Measurements from ENCODE around the gene RCSD1. TPM values are rescaled to one million over a fixed set of nuclear protein-coding genes. Genes with fewer than 3 reads are reported as not detected.

RCSD1 gene
- total RNA-seq, 2 donors from 2014 or later: 2.8 to 13.8 TPM

- Histone ChIP-seq H3K36me3 (no peaks in the 10 kb centered on the region), H3K27me3 (replicated peaks; ENCODE audit: insufficient read depth) (no peaks in the 10 kb centered on the region), H3K9me3 (no peaks in the 10 kb centered on the region), H3K27ac (no peak overlapping the region), H3K4me3 (no peak overlapping the region), H3K4me1 (replicated peaks) (no peaks in the 10 kb centered on the region)
- TF ChIP-seq POLR2AphosphoS5 (IDR thresholded peaks at IDR 0.05) (no peak), POLR2A (IDR thresholded peaks at IDR 0.05) (no peak)
- TF ChIP-seq, protein P1, sequence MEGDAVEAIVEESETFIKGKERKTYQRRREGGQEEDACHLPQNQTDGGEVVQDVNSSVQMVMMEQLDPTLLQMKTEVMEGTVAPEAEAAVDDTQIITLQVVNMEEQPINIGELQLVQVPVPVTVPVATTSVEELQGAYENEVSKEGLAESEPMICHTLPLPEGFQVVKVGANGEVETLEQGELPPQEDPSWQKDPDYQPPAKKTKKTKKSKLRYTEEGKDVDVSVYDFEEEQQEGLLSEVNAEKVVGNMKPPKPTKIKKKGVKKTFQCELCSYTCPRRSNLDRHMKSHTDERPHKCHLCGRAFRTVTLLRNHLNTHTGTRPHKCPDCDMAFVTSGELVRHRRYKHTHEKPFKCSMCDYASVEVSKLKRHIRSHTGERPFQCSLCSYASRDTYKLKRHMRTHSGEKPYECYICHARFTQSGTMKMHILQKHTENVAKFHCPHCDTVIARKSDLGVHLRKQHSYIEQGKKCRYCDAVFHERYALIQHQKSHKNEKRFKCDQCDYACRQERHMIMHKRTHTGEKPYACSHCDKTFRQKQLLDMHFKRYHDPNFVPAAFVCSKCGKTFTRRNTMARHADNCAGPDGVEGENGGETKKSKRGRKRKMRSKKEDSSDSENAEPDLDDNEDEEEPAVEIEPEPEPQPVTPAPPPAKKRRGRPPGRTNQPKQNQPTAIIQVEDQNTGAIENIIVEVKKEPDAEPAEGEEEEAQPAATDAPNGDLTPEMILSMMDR (IDR thresholded peaks at IDR 0.05): no peak
- no peak for DNase-seq (ENCODE audit: low spot score)
- intact Hi-C loops (cut with DNase I): no loop called here
- 70% methylated on average over 2 of the region's 2 CpGs for WGBS
These were observed 44.1 kb downstream of the RCSD1 start for GRCh38 chr1:167674156-167674555.

DNA sequence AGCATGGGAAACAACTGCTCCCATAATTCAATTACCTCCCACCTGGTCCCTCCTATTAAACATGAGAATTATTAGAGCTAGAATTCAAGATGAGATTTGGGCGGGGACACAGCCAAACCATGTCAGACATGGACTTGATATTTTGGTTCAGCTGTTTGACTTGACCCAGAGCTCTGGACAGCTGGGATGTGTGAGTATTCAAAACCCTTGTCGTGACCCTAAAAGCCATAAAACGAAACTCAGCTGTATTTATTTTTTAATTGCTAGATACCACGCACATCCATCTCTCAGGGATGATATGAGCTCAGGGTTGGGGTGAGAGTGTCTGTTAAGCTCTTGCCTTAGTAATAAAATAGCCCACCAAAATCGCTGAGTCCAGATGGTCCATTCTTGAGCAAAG lies 45.4 kb downstream of the RCSD1 start:
- no peaks in the 10 kb centered on the region for H3K27me3 ChIP-seq (replicated peaks; ENCODE audit: insufficient read depth)
- WGBS: 78% methylated on average over 5 of the region's 5 CpGs
- no peaks in the 10 kb centered on the region for H3K9me3 ChIP-seq
- no peak overlapping the region for H3K4me3 ChIP-seq
- intact Hi-C loops (cut with DNase I): no loop called here
- H3K4me1 ChIP-seq (replicated peaks): no peaks in the 10 kb centered on the region
- TF ChIP-seq, protein P1 (IDR thresholded peaks at IDR 0.05): no peak
- no peak for TF ChIP-seq POLR2AphosphoS5 (IDR thresholded peaks at IDR 0.05)
- no peak for TF ChIP-seq POLR2A (IDR thresholded peaks at IDR 0.05)
- DNase-seq (ENCODE audit: low spot score): no peak
- no peak overlapping the region for H3K27ac ChIP-seq
- no peaks in the 10 kb centered on the region for H3K36me3 ChIP-seq

DNA sequence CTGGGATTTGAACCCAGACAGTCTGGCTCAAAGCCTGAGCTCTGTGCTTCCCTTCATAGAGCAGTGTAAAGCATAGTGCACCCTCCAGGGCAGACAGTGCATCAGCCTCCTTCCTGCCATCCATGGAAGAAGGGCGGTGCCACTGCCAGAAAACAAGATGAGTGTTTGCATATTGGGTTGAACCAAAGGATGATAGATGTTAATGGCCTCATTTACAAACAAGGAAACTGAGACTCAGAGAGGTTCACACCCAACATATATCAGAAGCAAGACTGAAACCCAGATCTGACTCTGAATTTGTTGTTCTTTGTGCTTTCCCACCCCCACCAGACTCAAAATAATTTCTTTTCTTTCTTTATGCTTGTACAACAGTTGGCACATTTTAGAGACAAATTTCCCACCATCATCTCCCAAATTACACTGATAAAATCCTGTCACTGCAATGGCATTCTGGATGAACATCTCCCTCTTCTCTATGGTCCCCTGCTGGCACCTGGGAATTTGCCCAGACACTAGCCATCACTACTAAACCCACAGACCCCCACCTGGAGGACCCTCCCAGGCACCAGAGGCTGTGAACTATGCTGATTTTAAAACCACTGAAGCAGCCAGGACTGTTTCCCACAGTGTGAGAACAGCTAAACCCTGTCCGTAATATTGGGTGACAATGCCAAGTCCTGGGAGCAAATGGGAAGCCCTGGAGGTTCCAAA lies 46.3 kb downstream of the RCSD1 start:
- no peak for DNase-seq (ENCODE audit: low spot score)
- no peak overlapping the region for H3K4me3 ChIP-seq
- H3K4me1 ChIP-seq (replicated peaks): no peaks in the 10 kb centered on the region
- H3K27ac ChIP-seq: no peak overlapping the region
- no peaks in the 10 kb centered on the region for H3K9me3 ChIP-seq
- no peaks in the 10 kb centered on the region for H3K27me3 ChIP-seq (replicated peaks; ENCODE audit: insufficient read depth)
- no peaks in the 10 kb centered on the region for H3K36me3 ChIP-seq
- TF ChIP-seq POLR2AphosphoS5 (IDR thresholded peaks at IDR 0.05) (no peak), POLR2A (IDR thresholded peaks at IDR 0.05) (no peak)
- TF ChIP-seq, protein P1 (IDR thresholded peaks at IDR 0.05): no peak
- 98% methylated on average over 2 of the region's 2 CpGs for WGBS
- intact Hi-C loops (cut with DNase I): no loop called here

GRCh38 chr1:167676916-167677848 lies 47.1 kb downstream of the RCSD1 start:
- Histone ChIP-seq H3K36me3 (no peaks in the 10 kb centered on the region), H3K9me3 (no peaks in the 10 kb centered on the region), H3K27me3 (replicated peaks; ENCODE audit: insufficient read depth) (no peaks in the 10 kb centered on the region), H3K4me1 (replicated peaks) (no peaks in the 10 kb centered on the region), H3K27ac (no peak overlapping the region), H3K4me3 (no peak overlapping the region)
- no peak for TF ChIP-seq POLR2AphosphoS5 (IDR thresholded peaks at IDR 0.05)
- TF ChIP-seq, protein P1 (IDR thresholded peaks at IDR 0.05): no peak
- TF ChIP-seq POLR2A (IDR thresholded peaks at IDR 0.05): no peak
- intact Hi-C loops (cut with DNase I): no loop called here
- WGBS: 84% methylated on average over 7 of the region's 7 CpGs
- DNase-seq (ENCODE audit: low spot score): no peak

Measured in prostate gland (tissue), 2 donors.